Left renal pelvis (tissue), 4 donors: ENCODE results near the gene BMS1. TPM values are rescaled to one million over a fixed set of nuclear protein-coding genes. Genes with fewer than 3 reads are reported as not detected.
A peak's percentile ranks its signal among the peaks of the same experiment; 100 is the strongest.
"Not testable (repeated sequence)": the region's sequence is repeated elsewhere in the genome, so short reads cannot be mapped to it uniquely, and the experiment has no call there.

Source experiments
- DNase-seq, 4 donors: peaks; one replicate each; pipeline ENCODE4 v3.0.0-alpha.2; 2013; ENCODE audit warnings: low read depth in 4 of 4, low spot score in 3 of 4
- polyA plus RNA-seq, 4 donors: library from polyadenylated mRNA; unstranded; fragments of 120-200 nt; gene quantifications; one replicate each; pipeline ENCODE4 v1.2.1, GENCODE V29; 2013; ENCODE audit not compliant: insufficient read length in 4 of 4

The BMS1 gene
- polyA plus RNA-seq, 4 donors, result 18.3 to 26.1 (median 23.4) TPM

DNA sequence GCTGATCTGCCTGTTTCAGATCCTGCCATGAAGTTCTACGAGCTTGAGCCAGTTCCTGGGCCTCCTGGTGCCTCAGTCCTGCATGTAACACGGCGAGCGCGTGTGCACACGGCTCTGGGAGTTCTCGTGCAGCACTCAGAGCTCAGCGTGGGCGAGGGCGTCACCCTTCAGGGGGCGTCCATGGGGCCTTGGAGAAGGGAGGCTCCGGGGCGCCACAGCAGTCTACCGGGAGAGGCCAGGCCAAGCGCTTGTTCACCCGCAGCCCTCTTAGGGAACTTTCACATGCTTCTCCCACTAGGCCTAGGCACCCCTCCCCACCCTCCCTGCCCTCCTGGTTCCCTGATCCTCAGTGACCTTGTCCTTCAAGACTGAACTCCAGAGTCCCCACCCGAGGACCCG is 83.1 kb downstream of the BMS1 start:
- DNase-seq, result no peak

DNA sequence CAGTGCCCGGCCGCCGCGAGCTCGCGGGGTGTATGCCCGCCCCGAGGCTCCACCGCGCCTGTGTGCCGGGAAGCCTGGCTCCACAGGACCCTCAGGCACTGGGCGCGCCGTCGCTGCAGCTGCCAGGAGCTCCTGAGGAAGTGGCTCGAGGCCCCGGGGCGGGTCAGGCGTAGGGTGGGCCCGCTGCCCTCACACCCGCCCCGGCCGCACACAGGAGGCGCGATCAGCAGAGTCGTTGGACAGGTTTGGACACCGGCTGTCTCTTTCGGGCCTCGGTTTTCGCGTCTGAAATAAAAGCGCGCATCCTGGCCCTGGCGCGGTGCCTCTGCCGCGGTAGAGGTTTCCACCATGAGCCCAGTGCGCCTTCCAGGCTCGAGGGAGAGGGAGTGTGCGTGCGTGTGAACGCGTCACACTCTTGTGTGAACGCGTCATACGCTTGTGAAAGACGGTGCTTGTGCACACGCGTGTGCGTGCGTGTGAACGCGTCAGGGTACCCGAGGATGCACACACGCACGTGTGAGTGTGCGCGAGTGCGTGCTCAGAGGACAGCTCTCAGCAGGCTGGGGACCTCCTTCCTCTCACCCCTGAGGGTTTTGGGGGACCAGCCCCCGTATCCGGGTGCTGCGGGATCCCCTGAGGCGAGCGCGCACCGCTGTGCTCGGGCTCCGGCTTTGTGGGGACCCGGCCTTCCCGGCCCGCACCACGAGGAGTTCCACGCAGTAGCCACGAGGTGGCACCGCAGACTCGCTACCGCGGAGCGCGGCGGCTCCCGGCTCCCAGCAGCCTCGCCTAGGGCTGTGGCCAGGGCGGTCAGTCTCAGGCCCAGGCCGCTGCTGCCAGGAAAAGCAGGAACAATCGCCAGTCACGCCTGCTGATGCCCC is 83.8 kb downstream of the BMS1 start:
- DNase-seq, result peak in 2 of 4 donors; percentile 32 to 36

DNA sequence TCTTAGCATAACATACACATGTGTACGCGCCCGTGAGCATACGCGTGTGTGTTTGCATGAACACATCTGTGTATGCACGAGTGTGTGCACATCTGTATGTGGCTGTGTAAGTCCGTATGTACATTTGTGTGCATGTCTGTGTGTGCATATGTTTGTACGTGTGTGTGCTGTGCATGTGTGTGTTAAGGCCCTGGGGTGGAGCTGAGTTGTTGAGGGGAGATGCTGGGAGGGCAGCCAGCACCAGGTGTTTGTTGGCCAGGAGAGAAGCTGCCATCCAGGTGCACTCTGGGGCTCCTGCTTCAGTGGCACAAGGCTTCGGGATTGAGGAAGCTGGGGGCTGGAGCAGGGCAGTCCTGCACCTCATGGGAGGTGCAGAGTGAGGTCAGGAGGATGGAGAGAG is 85.0 kb downstream of the BMS1 start:
- DNase-seq, result no peak

DNA sequence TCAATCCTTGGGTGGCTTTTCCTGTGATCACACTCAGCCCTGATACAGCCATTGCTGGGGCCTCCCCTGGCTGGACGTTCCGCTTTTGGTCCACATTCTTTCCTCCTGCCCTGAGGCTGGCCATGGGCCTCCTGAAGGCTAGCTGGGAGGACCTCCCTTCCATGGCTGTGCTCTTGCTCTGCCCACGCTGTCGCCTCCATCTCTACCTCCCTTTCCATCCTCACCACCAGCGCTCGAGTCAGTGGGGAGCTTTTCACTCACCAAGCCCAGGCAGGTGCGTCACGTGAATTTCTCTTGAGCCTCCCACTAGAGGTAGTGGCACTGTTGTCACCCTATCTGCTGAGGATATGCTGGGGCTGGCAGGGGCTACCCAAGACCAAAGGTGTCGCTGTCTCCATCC is 85.9 kb downstream of the BMS1 start:
- no peak for DNase-seq

DNA sequence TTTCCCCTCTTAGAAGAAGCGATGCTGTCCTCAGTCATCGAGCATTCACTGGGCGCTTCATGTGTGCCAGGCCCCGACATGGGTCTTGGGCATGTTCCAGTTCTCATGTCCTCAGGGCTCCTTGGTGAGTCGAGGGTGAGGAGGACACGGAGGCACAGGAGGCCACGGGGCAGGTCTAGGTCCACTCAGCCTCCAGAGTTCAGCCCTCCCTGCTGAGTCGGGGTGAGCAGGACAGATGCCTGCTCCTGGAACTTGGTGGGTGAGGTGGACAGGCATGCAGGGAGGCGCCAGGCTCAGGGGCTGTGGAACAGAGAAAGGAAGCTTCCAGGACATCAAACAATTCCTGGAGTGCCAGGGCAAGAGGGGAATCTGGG is 87.4 kb downstream of the BMS1 start:
- no peak for DNase-seq

DNA sequence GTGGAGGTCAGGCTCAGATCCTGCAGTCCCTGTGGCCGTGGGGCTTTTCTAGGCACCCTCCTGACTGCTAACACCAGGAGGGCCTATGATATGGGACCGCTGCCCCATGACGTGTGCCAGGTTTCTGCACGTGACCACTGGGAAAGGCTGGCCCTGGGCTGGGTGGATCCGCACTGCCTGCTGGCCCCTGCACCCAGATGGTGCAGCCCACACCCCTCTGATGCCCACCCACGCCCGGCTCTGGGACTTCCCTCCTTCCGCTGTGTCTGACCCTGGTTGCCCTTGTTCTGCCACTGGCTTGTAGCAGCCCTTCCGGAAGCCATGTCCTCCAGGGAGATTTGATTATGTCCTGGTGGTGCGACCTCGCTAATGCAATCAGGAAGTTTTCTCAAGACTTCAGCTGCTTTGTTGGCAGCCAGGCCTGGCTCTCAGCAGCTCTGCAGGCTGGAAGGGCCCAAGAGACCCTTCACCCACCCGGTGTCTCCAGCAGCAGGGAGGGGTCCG is 88.6 kb downstream of the BMS1 start:
- DNase-seq, result not testable (repeated sequence)

DNA sequence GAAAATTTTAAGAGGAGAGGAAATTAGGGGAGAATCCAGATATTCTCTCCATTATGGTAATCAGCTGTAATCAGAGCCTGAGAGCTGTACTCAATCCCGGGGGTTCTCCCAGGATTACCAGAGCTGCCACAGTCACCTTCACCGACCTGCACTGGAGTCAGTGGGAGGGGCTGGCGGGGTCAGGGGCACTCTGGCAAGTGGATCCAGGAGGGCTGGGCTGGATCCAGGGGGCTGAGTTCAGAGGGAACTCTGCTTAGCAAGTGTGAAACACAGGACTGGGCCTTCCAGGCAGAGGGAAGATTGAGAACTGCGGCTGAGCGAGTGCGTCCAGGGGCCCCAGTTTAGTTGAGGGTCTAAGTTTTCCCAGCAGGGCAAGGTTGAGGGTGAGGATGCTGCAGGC is 89.2 kb downstream of the BMS1 start:
- DNase-seq, result no peak

DNA sequence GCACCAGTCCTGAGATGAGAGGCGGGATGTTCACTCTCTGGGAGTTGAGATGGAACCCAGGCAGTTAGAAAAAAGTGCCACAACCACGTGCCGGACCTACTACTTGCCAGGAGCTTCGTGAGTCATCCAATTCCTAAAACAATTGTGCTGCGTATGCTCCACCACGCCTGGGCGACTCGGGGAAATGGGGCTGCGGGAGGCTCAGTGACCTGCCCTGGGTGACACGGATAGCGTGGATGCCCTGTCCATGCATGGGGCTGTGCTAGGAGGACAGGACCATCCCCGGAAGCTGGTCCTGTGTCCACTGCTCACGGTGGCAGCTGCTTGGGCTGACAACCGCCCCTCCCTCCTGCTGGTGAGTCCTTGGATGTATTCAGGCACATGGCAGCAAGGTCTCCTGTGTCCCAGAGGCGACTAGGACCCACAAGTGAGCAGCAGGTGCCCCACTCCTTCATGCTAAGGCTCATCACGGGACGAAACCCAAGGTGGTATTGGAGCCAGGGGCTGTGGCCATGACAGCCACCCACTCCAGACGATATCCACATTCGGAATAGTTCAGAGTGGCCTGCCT is 90.4 kb downstream of the BMS1 start:
- DNase-seq, result no peak

DNA sequence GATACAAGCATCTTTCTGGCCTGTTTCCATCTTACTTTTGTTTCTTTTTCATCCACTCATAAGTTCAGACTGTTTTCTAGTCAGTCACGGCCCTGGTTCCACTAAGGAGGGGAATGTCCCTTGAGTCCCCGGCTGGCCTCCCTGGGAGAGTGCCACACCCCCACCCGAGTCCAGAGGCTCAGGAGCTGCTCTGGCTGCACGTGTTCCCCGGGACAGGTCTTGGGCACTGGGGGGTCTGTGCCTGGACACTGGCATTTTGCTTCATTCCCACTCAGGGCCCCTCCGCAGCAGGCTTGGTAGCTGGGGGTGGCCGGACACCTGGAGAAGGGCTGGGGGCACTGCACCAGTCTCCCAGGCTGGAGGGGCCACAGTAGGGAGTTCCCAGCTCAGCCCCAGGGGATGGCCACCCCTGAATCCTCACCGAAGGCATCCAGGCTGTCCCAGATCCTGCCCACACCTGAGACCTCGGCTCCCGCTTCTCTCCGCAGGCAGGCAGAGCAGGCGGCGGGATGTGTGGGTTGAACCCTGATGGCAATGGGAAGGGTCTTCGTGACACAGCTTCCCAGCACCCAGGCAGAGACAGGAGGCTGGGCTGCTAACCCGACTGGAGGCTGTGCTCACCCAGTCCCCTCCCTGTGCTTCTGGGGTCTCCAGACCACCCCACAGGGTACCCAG is 92.3 kb downstream of the BMS1 start:
- no peak for DNase-seq

DNA sequence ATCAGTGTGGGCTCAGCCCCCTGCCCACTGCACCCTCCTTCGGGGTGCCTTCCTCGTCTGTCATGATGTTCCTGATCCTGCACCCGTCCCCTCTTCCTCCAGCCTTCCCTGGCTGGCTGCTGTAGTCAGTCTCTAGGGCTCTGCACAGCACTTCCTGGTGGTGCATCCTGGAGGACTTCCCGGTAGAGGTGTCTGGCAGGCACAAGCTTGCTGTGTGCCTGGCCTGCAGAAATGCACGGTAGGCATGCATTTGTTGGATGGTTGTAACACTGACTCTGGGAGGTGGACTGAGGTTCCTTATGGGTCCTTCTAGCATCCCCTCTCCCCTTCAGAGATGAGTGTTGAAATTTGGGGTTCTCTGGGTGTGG is 92.8 kb downstream of the BMS1 start:
- DNase-seq, result no peak

DNA sequence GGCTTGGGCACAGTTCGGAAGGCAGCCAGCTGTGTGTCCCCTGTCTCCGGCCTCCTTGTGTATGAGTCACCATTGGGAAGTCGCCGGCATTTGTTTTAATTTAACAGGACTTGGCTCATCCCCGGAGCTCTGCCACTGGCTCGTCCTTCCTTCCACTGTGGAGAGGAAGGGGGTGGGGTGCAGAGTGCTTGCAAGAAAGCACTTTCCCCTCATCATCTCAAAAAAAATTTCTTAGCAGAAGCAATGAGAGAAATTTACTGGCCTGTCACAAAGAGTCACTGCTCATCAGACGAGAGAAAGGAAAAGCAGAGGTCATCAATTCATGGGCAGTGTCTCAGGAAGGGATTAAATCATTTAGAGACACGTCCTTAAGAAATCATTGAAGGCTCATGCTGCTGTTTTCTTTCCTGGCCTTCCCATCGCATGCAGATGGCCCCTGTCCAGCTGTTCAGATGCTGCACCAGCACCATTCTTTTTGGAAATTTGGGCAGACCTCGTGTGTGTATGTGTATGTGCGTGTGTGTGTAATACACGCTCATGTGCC is 93.3 kb downstream of the BMS1 start:
- DNase-seq, result peak in 1 of 4 donors; percentile 19

DNA sequence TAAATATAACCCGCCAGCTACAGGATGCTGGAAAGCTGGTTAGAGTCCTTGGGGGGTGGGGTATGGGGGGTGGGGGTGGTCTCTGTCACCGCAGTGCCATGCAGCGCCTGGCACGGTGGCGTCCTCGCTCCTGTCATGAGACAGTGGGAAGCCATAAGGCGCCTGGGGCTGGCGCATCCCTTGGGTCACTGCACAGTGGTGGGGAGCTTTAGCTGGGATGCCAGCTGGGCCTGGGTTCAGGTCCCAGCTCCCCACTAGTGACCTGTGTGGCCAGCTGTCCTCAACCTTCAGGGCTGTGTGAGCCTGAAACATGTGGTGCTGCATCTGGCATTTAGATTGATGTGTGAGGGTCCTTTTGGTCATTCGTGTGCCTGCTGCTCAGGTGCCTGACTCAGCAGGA is 93.9 kb downstream of the BMS1 start:
- no peak for DNase-seq

DNA sequence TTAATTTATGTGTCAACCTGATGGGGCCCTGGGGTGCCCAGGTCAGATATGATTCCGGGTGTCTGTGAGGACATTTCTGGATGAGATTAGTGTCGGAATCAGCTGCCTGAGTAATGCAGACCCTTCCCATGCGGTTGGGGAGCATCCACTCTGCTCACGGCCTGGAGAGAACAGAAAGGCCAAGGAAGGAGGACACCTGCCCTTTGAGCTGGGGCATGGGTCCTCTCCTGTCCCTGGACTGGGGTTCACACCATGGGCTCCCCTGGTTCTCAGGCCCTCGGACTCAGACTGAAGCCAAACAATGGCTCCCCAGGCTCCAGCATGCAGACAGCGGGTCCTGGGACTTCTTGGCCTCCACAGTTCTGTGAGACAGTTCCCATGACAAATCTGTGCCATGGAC is 94.3 kb downstream of the BMS1 start:
- DNase-seq, result no peak

DNA sequence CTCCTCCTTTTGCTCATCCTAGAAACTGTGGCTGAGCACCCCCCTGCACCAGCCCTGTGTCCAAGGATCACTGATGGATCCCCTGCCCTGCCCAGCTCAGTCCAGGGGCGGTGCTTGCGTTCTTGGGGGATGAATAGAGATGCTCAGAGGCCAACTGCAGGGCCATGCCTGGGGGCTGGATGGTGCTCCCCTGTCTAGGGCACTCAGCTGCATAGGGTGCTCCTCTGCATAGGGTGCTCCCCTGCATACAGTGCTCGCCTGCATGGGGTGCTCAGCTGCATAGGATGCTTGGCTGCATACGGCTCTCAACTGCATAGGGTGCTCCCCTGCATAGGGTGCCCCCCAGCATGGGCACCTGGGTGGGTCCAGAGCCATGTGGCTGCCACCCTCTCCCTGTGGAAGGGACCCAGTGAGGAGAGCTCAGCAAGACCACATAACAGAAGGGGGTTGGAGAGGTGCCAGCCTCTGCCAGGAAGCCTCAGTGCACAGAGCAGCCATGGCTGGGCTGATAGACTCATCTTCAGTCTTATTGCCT is 95.0 kb downstream of the BMS1 start:
- DNase-seq, result no peak

DNA sequence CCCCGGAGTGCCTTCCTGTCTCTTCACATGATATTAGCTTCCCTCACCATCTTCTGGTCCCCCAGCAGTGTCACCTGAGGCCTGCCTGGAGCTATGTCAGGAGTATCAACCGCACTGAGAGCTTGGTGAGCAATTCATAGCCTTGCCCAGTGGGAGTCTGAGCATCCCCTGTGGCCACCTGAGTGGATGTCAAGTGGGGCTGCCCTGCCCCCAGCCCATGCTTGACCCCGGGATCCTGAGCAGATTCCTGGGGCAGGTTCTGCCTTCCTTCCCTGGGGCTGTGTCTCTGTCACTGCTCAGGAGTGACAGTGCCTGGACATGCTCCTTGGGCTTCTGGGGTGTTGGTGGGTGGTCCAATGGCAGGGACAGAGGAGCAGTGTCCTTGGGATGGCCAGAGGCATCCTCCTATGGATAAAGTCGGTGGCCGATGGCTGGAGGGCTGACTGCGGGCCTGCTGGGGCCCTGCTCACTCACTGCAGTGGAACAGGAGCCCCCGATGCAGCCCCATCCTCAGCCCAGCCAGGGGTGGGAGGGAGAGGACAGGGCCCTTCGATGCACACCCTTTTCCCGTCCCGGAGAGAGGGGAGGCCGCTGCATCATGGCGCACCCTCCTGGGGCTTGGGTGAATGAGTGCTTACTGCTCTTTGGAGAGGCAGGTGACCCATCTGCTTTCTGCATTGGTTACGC is 95.7 kb downstream of the BMS1 start:
- no peak for DNase-seq

DNA sequence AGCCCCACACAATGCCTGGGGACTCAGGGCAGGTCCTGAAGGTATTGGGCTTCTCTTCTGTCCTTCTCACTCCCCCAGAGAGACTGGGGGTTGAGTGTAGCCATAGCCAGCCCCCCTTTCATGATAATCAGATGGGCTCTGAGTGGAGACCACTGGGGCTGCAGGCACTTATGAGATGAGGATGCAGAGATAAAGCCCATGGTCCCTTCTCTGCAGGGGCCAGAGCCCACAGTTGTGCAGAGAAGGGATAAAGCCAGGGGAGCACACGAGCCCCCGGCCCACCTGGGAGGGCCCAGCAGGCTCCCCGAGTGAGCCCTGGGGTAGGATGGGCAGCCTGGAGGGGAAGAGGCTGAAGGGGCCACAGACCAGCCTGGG is 96.2 kb downstream of the BMS1 start:
- no peak for DNase-seq

DNA sequence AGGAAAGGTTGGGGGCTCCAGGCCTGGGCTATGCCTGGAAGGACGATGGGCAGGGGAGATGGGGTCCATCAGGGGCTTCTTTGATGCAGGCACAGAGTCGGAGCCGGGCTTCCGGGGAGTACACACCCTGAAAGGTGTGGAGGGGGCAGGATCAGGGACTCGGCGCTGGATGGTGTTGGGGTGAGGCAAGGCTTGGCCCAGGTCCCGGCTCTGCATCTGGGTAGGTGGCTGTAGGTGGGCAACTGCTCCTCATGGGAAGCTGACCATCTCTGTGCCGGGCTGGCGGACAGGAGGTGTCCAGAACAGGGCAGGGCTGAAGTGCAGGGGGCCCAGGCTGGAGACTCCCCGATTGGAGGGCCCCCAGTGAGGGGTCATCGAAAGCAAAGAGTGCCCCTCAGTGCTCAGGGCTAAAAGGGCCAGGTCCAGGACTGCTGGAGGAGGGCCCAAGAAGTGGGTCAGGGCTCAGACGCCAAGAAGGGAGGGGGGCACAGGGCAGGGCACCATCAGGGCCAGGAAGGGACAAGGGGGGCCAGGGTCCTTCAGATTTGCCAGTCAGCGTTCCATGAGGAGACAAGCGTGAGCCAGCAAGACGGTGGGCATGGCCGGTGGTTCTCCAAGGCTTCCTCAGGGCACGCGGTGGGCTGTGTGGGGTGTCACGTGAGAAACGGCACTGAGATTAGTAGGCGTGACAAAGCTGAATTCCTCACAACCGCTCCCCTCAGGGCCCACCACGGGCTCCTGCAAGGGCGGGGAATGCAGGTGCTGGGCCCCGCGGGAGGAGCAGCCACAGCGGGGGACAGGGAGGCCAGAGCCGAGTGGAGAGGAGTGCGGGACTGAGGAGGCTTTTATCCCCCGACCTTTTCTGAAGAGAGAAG is 97.0 kb downstream of the BMS1 start:
- DNase-seq, result no peak

DNA sequence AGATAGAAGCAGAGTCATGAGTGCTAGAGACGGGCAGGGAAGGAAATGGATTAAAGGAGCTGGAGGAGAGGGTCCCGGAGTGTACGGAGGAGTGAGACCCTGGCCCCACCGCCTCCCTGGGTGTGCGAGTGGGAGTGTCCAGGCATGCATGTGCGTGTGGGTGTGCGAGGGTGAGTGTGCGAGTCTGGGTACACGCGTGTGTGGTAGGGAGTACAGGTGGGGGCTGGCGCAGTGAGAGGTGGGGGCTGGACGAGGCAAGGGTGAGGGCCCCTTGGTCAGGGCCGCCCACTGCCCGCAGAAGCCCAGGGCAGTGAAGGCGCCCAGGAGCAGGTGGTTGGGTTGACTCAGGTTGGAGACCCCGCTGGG is 97.6 kb downstream of the BMS1 start:
- no peak for DNase-seq

DNA sequence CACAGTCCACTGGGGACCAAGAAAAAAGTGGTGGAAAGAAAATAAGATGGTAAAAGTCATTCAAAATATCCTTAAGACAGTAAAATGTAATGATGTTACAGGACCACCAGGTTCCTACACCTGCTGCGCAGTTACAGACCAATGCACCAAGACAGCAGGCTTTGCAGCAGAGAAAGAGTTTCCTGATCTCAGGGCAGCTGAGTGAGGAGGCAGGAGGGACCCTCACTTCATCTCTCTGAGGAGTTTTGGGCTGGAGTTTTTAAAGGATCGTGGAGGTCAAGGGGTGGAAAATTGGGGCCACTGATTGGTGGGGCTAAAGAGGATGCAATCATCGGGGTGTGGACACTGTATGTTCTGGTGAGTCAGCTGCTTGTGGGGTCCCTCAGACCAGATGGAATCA is 100.0 kb downstream of the BMS1 start:
- DNase-seq, result no peak
